KOPT-K1 (cell line): Measurements from ENCODE around the gene AARS2.

ENCODE experiments used
- H3K27ac ChIP-seq: fragments of 200-600 bp; sonication (generic); 2 replicates; pipeline ENCODE4 v1.5.1; 2016; ENCODE audit warnings: antibody characterized with exemption, mild to moderate bottlenecking, low read depth, low read length; ENCODE audit not compliant: poor library complexity, severe bottlenecking
- H3K36me3 ChIP-seq: fragments of 200-600 bp; sonication (generic); 2 replicates; pipeline ENCODE4 v1.5.1; 2017; ENCODE audit warnings: antibody characterized with exemption, mild to moderate bottlenecking, low read length, moderate library complexity; ENCODE audit not compliant: insufficient read depth
- H3K9me3 ChIP-seq: fragments of 200-600 bp; sonication (generic); 2 replicates; pipeline ENCODE4 v1.5.1; 2017; ENCODE audit warnings: antibody characterized with exemption, low read length, mild to moderate bottlenecking; ENCODE audit not compliant: insufficient read depth, poor library complexity, severe bottlenecking

AARS2 gene

GRCh38 chr6:44277763-44278162 lies 35.4 kb downstream of the AARS2 start:
- Histone ChIP-seq H3K27ac (no peak overlapping the region), H3K9me3 (no peaks in the 10 kb centered on the region), H3K36me3 (no peaks in the 10 kb centered on the region)

GRCh38 chr6:44276667-44277640 lies 36.2 kb downstream of the AARS2 start:
- no peaks in the 10 kb centered on the region for H3K9me3 ChIP-seq
- H3K36me3 ChIP-seq: no peaks in the 10 kb centered on the region
- H3K27ac ChIP-seq: no peak overlapping the region

- no peaks in the 10 kb centered on the region for H3K9me3 ChIP-seq
- no peak overlapping the region for H3K27ac ChIP-seq
- H3K36me3 ChIP-seq: no peaks in the 10 kb centered on the region
Observed at GRCh38 chr6:44275749-44276648, 37.1 kb downstream of the AARS2 start.

- Histone ChIP-seq H3K36me3 (no peaks in the 10 kb centered on the region), H3K27ac (no peak overlapping the region), H3K9me3 (no peaks in the 10 kb centered on the region)
Observed at GRCh38 chr6:44275271-44275748, 37.8 kb downstream of the AARS2 start.

GRCh38 chr6:44273617-44274016 lies 39.5 kb downstream of the AARS2 start:
- Histone ChIP-seq H3K9me3 (no peaks in the 10 kb centered on the region), H3K36me3 (no peaks in the 10 kb centered on the region), H3K27ac (no peak overlapping the region)

GRCh38 chr6:44272999-44273566 lies 40.1 kb downstream of the AARS2 start:
- Histone ChIP-seq H3K9me3 (no peaks in the 10 kb centered on the region), H3K27ac (no peak overlapping the region)

GRCh38 chr6:44272529-44272928 lies 40.6 kb downstream of the AARS2 start:
- Histone ChIP-seq H3K36me3 (no peaks in the 10 kb centered on the region), H3K9me3 (no peaks in the 10 kb centered on the region), H3K27ac (no peak overlapping the region)

More at GRCh38 chr6:44272999-44273566, 40.1 kb downstream of the AARS2 start:
- no peaks in the 10 kb centered on the region for H3K36me3 ChIP-seq

- no peak overlapping the region for H3K27ac ChIP-seq
- no peaks in the 10 kb centered on the region for H3K9me3 ChIP-seq
- no peaks in the 10 kb centered on the region for H3K36me3 ChIP-seq
Observed at GRCh38 chr6:44271914-44272313, 41.2 kb downstream of the AARS2 start.

- H3K36me3 ChIP-seq: no peaks in the 10 kb centered on the region
- no peaks in the 10 kb centered on the region for H3K9me3 ChIP-seq
- no peak overlapping the region for H3K27ac ChIP-seq
Observed at GRCh38 chr6:44271406-44271723, 41.8 kb downstream of the AARS2 start.

GRCh38 chr6:44270526-44271405 lies 42.4 kb downstream of the AARS2 start:
- Histone ChIP-seq H3K9me3 (no peaks in the 10 kb centered on the region), H3K27ac (no peak overlapping the region), H3K36me3 (no peaks in the 10 kb centered on the region)

- Histone ChIP-seq H3K27ac (no peak within 1 kb of the TSS), H3K36me3 (no peaks in the 10 kb centered on the region), H3K9me3 (no peaks in the 10 kb centered on the region)
Observed at GRCh38 chr6:44269921-44270525, 43.1 kb downstream of the AARS2 start, which contains the start of gene TMEM151B. TSS of gene TMEM151B (plus strand) at chr6:44270450. CDS start at chr6:44270743, 293 bp downstream.

GRCh38 chr6:44269178-44269920 lies 43.8 kb downstream of the AARS2 start:
- H3K9me3 ChIP-seq: no peaks in the 10 kb centered on the region
- no peaks in the 10 kb centered on the region for H3K36me3 ChIP-seq
- no peak overlapping the region for H3K27ac ChIP-seq

- Histone ChIP-seq H3K27ac (no peak overlapping the region), H3K9me3 (no peaks in the 10 kb centered on the region), H3K36me3 (no peaks in the 10 kb centered on the region)
Observed at GRCh38 chr6:44268095-44268628, 45.0 kb downstream of the AARS2 start.
